ENCODE results near the gene FCN3. TPM values are rescaled to one million over a fixed set of nuclear protein-coding genes. Genes with fewer than 3 reads are reported as not detected.
"Not testable (repeated sequence)": the region's sequence is repeated elsewhere in the genome, so short reads cannot be mapped to it uniquely, and the experiment has no call there.

The FCN3 gene
- total RNA-seq, 2 experiments from 2014 or later = not detected

GRCh38 chr1:27388337-27389005 is 13.8 kb upstream of the FCN3 start:
- intact Hi-C loops (cut with micrococcal nuclease; ENCODE audit: unreplicated experiment) = loop anchor here (1.0 kb wide), 2 partner anchors 31 to 87 kb away; no protein-coding TSS in a partner anchor
- Histone ChIP-seq H3K79me2 (ENCODE audit: insufficient read depth, low read depth, low read length) (no peaks in the 10 kb centered on the region), H3K4me3 (ENCODE audit: low read depth, low read length, poor library complexity, severe bottlenecking) (no peak overlapping the region), H3K27ac (ENCODE audit: low read depth, low read length, poor library complexity, severe bottlenecking) (no peak overlapping the region), H3K4me2 (ENCODE audit: low read length) (no peak overlapping the region), H3K36me3 (ENCODE audit: insufficient read depth, low read length) (no peaks in the 10 kb centered on the region), H3K4me1 (ENCODE audit: insufficient read depth, low read length, poor library complexity, severe bottlenecking) (peaks cover 8% of the 10 kb centered on the region), H3K9me3 (ENCODE audit: low read length) (no peaks in the 10 kb centered on the region), H2AFZ (ENCODE audit: low read length) (no peak overlapping the region), H3K9me2 (ENCODE audit: insufficient read depth, low read length) (no peaks in the 10 kb centered on the region), H4K20me1 (ENCODE audit: insufficient read depth, low read length) (no peaks in the 10 kb centered on the region)
- BruUV-seq (replicated peaks) = no TSS peak
- DNase-seq (ENCODE audit: low spot score) = peak; percentile 76
- POLR2A ChIA-PET = no interaction called here
- TF ChIP-seq EZH2phosphoT487 (IDR thresholded peaks at IDR 0.05; ENCODE audit: borderline replicate concordance, low read depth, low read length) = no peak
- TF ChIP-seq, protein P1, sequence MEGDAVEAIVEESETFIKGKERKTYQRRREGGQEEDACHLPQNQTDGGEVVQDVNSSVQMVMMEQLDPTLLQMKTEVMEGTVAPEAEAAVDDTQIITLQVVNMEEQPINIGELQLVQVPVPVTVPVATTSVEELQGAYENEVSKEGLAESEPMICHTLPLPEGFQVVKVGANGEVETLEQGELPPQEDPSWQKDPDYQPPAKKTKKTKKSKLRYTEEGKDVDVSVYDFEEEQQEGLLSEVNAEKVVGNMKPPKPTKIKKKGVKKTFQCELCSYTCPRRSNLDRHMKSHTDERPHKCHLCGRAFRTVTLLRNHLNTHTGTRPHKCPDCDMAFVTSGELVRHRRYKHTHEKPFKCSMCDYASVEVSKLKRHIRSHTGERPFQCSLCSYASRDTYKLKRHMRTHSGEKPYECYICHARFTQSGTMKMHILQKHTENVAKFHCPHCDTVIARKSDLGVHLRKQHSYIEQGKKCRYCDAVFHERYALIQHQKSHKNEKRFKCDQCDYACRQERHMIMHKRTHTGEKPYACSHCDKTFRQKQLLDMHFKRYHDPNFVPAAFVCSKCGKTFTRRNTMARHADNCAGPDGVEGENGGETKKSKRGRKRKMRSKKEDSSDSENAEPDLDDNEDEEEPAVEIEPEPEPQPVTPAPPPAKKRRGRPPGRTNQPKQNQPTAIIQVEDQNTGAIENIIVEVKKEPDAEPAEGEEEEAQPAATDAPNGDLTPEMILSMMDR (conservative IDR thresholded peaks at IDR 0.05; ENCODE audit: low read length) = peak; percentile 96
- CTCF ChIA-PET (ENCODE audit: unreplicated experiment) = interaction anchor here (1.4 kb wide), 1 partner anchor 343 kb away, joined by 3 read pairs; no protein-coding TSS in a partner anchor

DNA sequence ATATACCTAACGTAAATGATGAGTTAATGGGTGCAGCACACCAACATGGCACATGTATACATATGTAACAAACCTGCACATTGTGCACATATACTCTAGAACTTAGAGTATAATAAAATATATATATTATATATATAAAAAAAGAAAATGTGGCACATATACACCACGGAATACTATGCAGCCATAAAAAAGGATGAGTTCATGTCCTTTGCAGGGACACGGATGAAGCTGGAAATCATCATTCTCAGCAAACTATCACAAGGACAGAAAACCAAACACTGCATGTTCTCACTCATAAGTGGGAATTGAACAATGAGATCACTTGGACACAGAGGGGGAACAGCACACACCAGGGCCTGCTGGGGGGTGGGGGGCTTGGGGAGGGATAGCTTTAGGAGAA is 10.2 kb upstream of the FCN3 start:
- H3K27ac ChIP-seq (ENCODE audit: low read depth, low read length, poor library complexity, severe bottlenecking); DNase-seq (ENCODE audit: low spot score); H3K4me1 ChIP-seq (ENCODE audit: insufficient read depth, low read length, poor library complexity, severe bottlenecking); BruUV-seq (replicated peaks); H3K36me3 ChIP-seq (ENCODE audit: insufficient read depth, low read length); POLR2A ChIA-PET; H3K9me2 ChIP-seq (ENCODE audit: insufficient read depth, low read length); H3K9me3 ChIP-seq (ENCODE audit: low read length); H3K4me2 ChIP-seq (ENCODE audit: low read length); H3K79me2 ChIP-seq (ENCODE audit: insufficient read depth, low read depth, low read length); H4K20me1 ChIP-seq (ENCODE audit: insufficient read depth, low read length); H3K4me3 ChIP-seq (ENCODE audit: low read depth, low read length, poor library complexity, severe bottlenecking); intact Hi-C loops (cut with micrococcal nuclease; ENCODE audit: unreplicated experiment); CTCF ChIA-PET (ENCODE audit: unreplicated experiment); H2AFZ ChIP-seq (ENCODE audit: low read length): not testable (repeated sequence)

DNA sequence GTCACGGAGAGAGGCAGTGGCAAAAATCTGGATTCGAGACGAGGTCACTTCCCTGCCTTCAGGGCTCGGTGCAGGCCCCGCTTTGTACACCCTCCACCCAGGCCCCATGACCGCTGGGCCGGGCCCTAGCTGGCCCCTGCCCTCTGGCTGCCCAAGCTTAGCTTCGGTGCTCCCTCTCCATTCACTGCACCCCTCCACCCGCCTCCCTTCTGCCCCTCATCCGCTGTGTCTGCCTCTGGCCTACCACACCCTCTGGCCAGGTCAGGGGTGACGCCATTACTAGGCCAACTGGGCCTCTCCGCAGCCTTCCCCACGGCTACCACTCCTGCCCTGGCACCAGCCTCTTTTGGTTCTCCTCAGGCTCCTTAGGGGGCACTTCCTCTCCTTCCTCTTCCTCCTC is 9.0 kb upstream of the FCN3 start:
- intact Hi-C loops (cut with micrococcal nuclease; ENCODE audit: unreplicated experiment) = no loop called here
- Histone ChIP-seq H4K20me1 (ENCODE audit: insufficient read depth, low read length) (no peaks in the 10 kb centered on the region), H3K9me2 (ENCODE audit: insufficient read depth, low read length) (no peaks in the 10 kb centered on the region), H2AFZ (ENCODE audit: low read length) (no peak overlapping the region), H3K4me1 (ENCODE audit: insufficient read depth, low read length, poor library complexity, severe bottlenecking) (no peaks in the 10 kb centered on the region), H3K36me3 (ENCODE audit: insufficient read depth, low read length) (no peaks in the 10 kb centered on the region), H3K4me3 (ENCODE audit: low read depth, low read length, poor library complexity, severe bottlenecking) (no peak overlapping the region), H3K27ac (ENCODE audit: low read depth, low read length, poor library complexity, severe bottlenecking) (no peak overlapping the region), H3K9me3 (ENCODE audit: low read length) (no peaks in the 10 kb centered on the region), H3K4me2 (ENCODE audit: low read length) (no peak overlapping the region), H3K79me2 (ENCODE audit: insufficient read depth, low read depth, low read length) (no peaks in the 10 kb centered on the region)
- POLR2A ChIA-PET = interaction anchor here (0.5 to 0.6 kb wide), 2 partner anchors 62 to 83 kb away, joined by 4 read pairs; no protein-coding TSS in a partner anchor
- TF ChIP-seq EZH2phosphoT487 (IDR thresholded peaks at IDR 0.05; ENCODE audit: borderline replicate concordance, low read depth, low read length) = no peak
- TF ChIP-seq, protein P1 (conservative IDR thresholded peaks at IDR 0.05; ENCODE audit: low read length) = no peak
- CTCF ChIA-PET (ENCODE audit: unreplicated experiment) = no interaction called here
- DNase-seq (ENCODE audit: low spot score) = no peak
- no TSS peak for BruUV-seq (replicated peaks)
